ENCODE data around the gene MZB1.

The MZB1 gene

GRCh38 chr5:139415221-139415861 is 25.6 kb upstream of the MZB1 start:
- H3K27ac ChIP-seq = peak overlapping the region; percentile 45 to 75
- no peak overlapping the region for H3K4me3 ChIP-seq
- intact Hi-C loops (cut with DNase I; ENCODE audit: low total_unique reads) = no loop called here
- H3K4me1 ChIP-seq = peaks cover 0 to 54% (median 28%) of the 10 kb centered on the region in 4 donors
- no peak for DNase-seq
- H3K27me3 ChIP-seq = no peaks in the 10 kb centered on the region
- no peak for TF ChIP-seq CTCF (IDR thresholded peaks at IDR 0.05)
- peaks cover 9 to 39% (median 27%) of the 10 kb centered on the region in 3 donors for H3K36me3 ChIP-seq
- H3K9me3 ChIP-seq = no peaks in the 10 kb centered on the region

GRCh38 chr5:139414581-139415130 is 24.9 kb upstream of the MZB1 start:
- H3K9me3 ChIP-seq = no peaks in the 10 kb centered on the region
- H3K4me3 ChIP-seq = no peak overlapping the region
- no peaks in the 10 kb centered on the region for H3K27me3 ChIP-seq
- no peak for TF ChIP-seq CTCF (IDR thresholded peaks at IDR 0.05)
- intact Hi-C loops (cut with DNase I; ENCODE audit: low total_unique reads) = no loop called here
- peaks cover 0 to 60% (median 29%) of the 10 kb centered on the region in 4 donors for H3K4me1 ChIP-seq
- H3K27ac ChIP-seq = peak overlapping the region in 1 of 2 donors; percentile 75
- DNase-seq = no peak
- peaks cover 9 to 35% (median 25%) of the 10 kb centered on the region in 3 donors for H3K36me3 ChIP-seq

- Histone ChIP-seq H3K9me3 (no peaks in the 10 kb centered on the region), H3K4me3 (no peak overlapping the region), H3K4me1 (peaks cover 0 to 60% (median 29%) of the 10 kb centered on the region in 4 donors), H3K27ac (peak overlapping the region in 1 of 2 donors; percentile 27), H3K36me3 (peaks cover 9 to 28% (median 18%) of the 10 kb centered on the region in 3 donors), H3K27me3 (no peaks in the 10 kb centered on the region)
- intact Hi-C loops (cut with DNase I; ENCODE audit: low total_unique reads) = no loop called here
- no peak for DNase-seq
- no peak for TF ChIP-seq CTCF (IDR thresholded peaks at IDR 0.05)
Measured at GRCh38 chr5:139413963-139414362, 24.2 kb upstream of the MZB1 start.

GRCh38 chr5:139413153-139413552 is 23.4 kb upstream of the MZB1 start:
- intact Hi-C loops (cut with DNase I; ENCODE audit: low total_unique reads) = no loop called here
- DNase-seq = no peak
- Histone ChIP-seq H3K4me3 (no peak overlapping the region), H3K4me1 (peaks cover 0 to 54% (median 29%) of the 10 kb centered on the region in 4 donors), H3K27me3 (no peaks in the 10 kb centered on the region), H3K27ac (no peak overlapping the region), H3K36me3 (peaks cover 9 to 21% (median 14%) of the 10 kb centered on the region in 3 donors), H3K9me3 (no peaks in the 10 kb centered on the region)
- no peak for TF ChIP-seq CTCF (IDR thresholded peaks at IDR 0.05)

- Histone ChIP-seq H3K27me3 (no peaks in the 10 kb centered on the region), H3K27ac (peak overlapping the region; percentile 58 to 64), H3K4me3 (no peak overlapping the region), H3K9me3 (no peaks in the 10 kb centered on the region), H3K36me3 (peaks cover 9 to 21% (median 14%) of the 10 kb centered on the region in 3 donors), H3K4me1 (peaks cover 0 to 37% (median 14%) of the 10 kb centered on the region in 4 donors)
- DNase-seq = peak in 1 of 2 donors; percentile 76
- intact Hi-C loops (cut with DNase I; ENCODE audit: low total_unique reads) = no loop called here
- TF ChIP-seq CTCF (IDR thresholded peaks at IDR 0.05) = no peak
Measured at GRCh38 chr5:139410993-139411828, 21.5 kb upstream of the MZB1 start.
